OCI-LY1 (cell line): Measurements from ENCODE around the gene RAB11FIP3.

ENCODE experiments used
- H2AFZ ChIP-seq: fragments of 200-600 bp; sonication (generic), shearing (Covaris generic); 2 replicates; pipeline ENCODE4 v1.6.0; 2014; ENCODE audit warnings: antibody characterized with exemption, mild to moderate bottlenecking, low read length
- H3F3A ChIP-seq: fragments of 200-600 bp; sonication (generic), shearing (Covaris generic); 2 replicates; pipeline ENCODE4 v1.6.0; 2014; ENCODE audit warnings: mild to moderate bottlenecking, antibody characterized with exemption, low read length, moderate library complexity; ENCODE audit not compliant: insufficient read depth
- H3K27ac ChIP-seq: fragments of 200-600 bp; sonication (generic); 2 replicates; pipeline ENCODE4 v1.5.1; 2014; ENCODE audit warnings: low read length, mixed run types, mild to moderate bottlenecking, low read depth; ENCODE audit not compliant: poor library complexity, severe bottlenecking
- H3K27me3 ChIP-seq: fragments of 200-600 bp; sonication (generic); 2 replicates; pipeline ENCODE4 v1.6.0; 2014; ENCODE audit warnings: antibody characterized with exemption, mild to moderate bottlenecking, low read length, moderate library complexity; ENCODE audit not compliant: insufficient read depth
- H3K36me3 ChIP-seq: fragments of 200-600 bp; sonication (generic); 2 replicates; pipeline ENCODE4 v1.6.1; 2014; ENCODE audit warnings: mild to moderate bottlenecking, antibody characterized with exemption, low read length, moderate library complexity, mixed read lengths; ENCODE audit not compliant: insufficient read depth
- H3K4me1 ChIP-seq: fragments of 200-600 bp; sonication (generic); 2 replicates; pipeline ENCODE4 v1.5.1; 2014; ENCODE audit warnings: mild to moderate bottlenecking, low read length, moderate library complexity; ENCODE audit not compliant: insufficient read depth, severe bottlenecking
- H3K4me2 ChIP-seq: fragments of 200-600 bp; sonication (generic), shearing (Covaris generic); 2 replicates; pipeline ENCODE4 v1.6.1; 2014; ENCODE audit warnings: low read length
- H3K4me3 ChIP-seq: fragments of 200-600 bp; sonication (generic); 2 replicates; pipeline ENCODE4 v1.5.1; 2014; ENCODE audit warnings: low read length, low read depth, mild to moderate bottlenecking, mixed read lengths; ENCODE audit not compliant: poor library complexity, severe bottlenecking
- H3K79me2 ChIP-seq: fragments of 200-600 bp; shearing (Covaris generic); 2 replicates; pipeline ENCODE4 v1.6.1; 2016; ENCODE audit warnings: mixed run types, low read length, mixed read lengths; ENCODE audit not compliant: insufficient read depth
- H3K9ac ChIP-seq: fragments of 200-600 bp; sonication (generic), shearing (Covaris generic); 2 replicates; pipeline ENCODE4 v1.6.1; 2014; ENCODE audit warnings: mild to moderate bottlenecking, low read length, mixed read lengths
- H3K9me2 ChIP-seq: fragments of 200-600 bp; sonication (generic), shearing (Covaris generic); 2 replicates; pipeline ENCODE4 v1.6.1; 2014; ENCODE audit warnings: low read depth, mild to moderate bottlenecking, low read length, mixed read lengths
- H3K9me3 ChIP-seq: fragments of 200-600 bp; shearing (Covaris generic); 2 replicates; pipeline ENCODE4 v1.6.1; 2014; ENCODE audit warnings: low read length, mixed read lengths
- H4K20me1 ChIP-seq: fragments of 200-600 bp; sonication (generic), shearing (Covaris generic); 2 replicates; pipeline ENCODE4 v1.6.0; 2016; ENCODE audit warnings: mild to moderate bottlenecking, low read length; ENCODE audit not compliant: insufficient read depth
- EZH2 ChIP-seq: fragments of 200-600 bp; sonication (generic), shearing (Covaris generic); IDR thresholded peaks from 2 replicates; pipeline ENCODE4 v1.8.0; 2017; ENCODE audit warnings: borderline replicate concordance, mixed run types, mild to moderate bottlenecking, antibody characterized with exemption, low read length, moderate library complexity, mixed read lengths
- TF ChIP-seq, protein P1 (sequence below): fragments of 200-600 bp; sonication (generic), shearing (Covaris generic); IDR thresholded peaks from 2 replicates; pipeline ENCODE4 v1.5.1; 2017; ENCODE audit warnings: mild to moderate bottlenecking, antibody characterized with exemption, low read length, moderate library complexity, mixed read lengths

RAB11FIP3 gene

GRCh38 chr16:426906-427249 lies 1.4 kb downstream of the RAB11FIP3 start:
- Histone ChIP-seq H3K27me3 (peaks cover 8% of the 10 kb centered on the region), H3K9me3 (no peaks in the 10 kb centered on the region), H3F3A (no peaks in the 10 kb centered on the region), H3K79me2 (no peaks in the 10 kb centered on the region), H3K27ac (no peak overlapping the region), H3K4me2 (peak overlapping the region; percentile 89), H2AFZ (no peak overlapping the region), H3K9ac (peak overlapping the region; percentile 68), H3K4me1 (peaks cover 29% of the 10 kb centered on the region), H3K4me3 (peak overlapping the region; percentile 71), H4K20me1 (no peaks in the 10 kb centered on the region), H3K9me2 (no peaks in the 10 kb centered on the region), H3K36me3 (no peaks in the 10 kb centered on the region; the same call in 1 of the 2 replicates)
- TF ChIP-seq EZH2 = no peak
- TF ChIP-seq, protein P1, sequence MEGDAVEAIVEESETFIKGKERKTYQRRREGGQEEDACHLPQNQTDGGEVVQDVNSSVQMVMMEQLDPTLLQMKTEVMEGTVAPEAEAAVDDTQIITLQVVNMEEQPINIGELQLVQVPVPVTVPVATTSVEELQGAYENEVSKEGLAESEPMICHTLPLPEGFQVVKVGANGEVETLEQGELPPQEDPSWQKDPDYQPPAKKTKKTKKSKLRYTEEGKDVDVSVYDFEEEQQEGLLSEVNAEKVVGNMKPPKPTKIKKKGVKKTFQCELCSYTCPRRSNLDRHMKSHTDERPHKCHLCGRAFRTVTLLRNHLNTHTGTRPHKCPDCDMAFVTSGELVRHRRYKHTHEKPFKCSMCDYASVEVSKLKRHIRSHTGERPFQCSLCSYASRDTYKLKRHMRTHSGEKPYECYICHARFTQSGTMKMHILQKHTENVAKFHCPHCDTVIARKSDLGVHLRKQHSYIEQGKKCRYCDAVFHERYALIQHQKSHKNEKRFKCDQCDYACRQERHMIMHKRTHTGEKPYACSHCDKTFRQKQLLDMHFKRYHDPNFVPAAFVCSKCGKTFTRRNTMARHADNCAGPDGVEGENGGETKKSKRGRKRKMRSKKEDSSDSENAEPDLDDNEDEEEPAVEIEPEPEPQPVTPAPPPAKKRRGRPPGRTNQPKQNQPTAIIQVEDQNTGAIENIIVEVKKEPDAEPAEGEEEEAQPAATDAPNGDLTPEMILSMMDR = no peak

DNA sequence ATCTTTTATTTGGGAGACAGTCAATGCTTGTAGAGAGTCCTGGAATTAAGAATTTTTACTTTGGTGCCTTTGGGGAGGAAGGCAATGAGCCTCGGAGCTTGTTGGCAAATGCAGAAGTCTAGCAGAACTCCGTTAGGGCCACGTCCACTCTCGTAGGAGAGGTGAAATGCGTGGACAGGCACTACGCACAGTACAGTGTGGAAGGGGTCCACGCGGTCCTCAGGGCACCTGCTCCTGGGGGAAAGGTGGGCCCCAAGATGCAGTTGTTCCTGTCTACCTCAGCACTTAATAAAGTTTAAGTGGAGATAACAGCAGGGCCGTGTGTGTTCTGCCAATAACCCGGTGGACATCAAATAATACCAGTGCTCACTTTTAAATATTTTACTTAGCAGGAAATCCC lies 1.8 kb downstream of the RAB11FIP3 start:
- Histone ChIP-seq H3K27me3 (peaks cover 8% of the 10 kb centered on the region), H3K9me2 (no peaks in the 10 kb centered on the region), H3K79me2 (no peaks in the 10 kb centered on the region), H3K9ac (peak overlapping the region; percentile 68; the same call in 1 of the 2 replicates), H3F3A (no peaks in the 10 kb centered on the region), H3K36me3 (no peaks in the 10 kb centered on the region; the same call in 1 of the 2 replicates), H3K4me2 (peak overlapping the region; percentile 89), H3K4me1 (peaks cover 29% of the 10 kb centered on the region), H2AFZ (no peak overlapping the region), H3K4me3 (peak overlapping the region; percentile 71), H3K27ac (no peak overlapping the region), H3K9me3 (no peaks in the 10 kb centered on the region), H4K20me1 (no peaks in the 10 kb centered on the region)
- TF ChIP-seq, protein P1 = no peak
- TF ChIP-seq EZH2 = no peak

DNA sequence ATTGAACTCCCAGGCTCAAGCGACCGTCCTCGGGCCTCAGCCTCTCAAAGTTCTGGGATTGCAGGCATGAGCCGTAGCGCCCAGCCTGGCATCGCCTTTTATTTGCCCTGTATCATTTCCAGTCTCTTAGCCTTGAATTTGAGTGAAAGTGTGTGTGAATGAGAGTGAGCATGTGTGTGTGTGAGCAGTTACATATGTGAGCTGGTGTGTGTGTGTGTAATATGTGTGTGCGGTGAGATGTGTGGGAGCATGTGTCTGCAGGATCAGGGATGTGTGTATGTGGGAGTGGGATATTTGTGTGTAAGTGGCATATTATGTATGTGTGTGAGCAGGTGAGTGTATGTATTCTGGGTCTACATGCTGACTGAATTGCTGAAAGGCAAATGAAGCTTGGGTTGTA lies 5.5 kb downstream of the RAB11FIP3 start:
- H3K9ac ChIP-seq = no peak overlapping the region
- H3K79me2 ChIP-seq = no peaks in the 10 kb centered on the region
- H3K9me3 ChIP-seq = no peaks in the 10 kb centered on the region
- no peak overlapping the region for H3K27ac ChIP-seq
- no peak overlapping the region for H2AFZ ChIP-seq
- H3K4me2 ChIP-seq = no peak overlapping the region
- no peaks in the 10 kb centered on the region; the same call in 1 of the 2 replicates for H3K36me3 ChIP-seq
- no peak overlapping the region for H3K4me3 ChIP-seq
- H3K9me2 ChIP-seq = no peaks in the 10 kb centered on the region
- H3K4me1 ChIP-seq = peaks cover 14% of the 10 kb centered on the region
- H3F3A ChIP-seq = no peaks in the 10 kb centered on the region
- no peak for TF ChIP-seq EZH2
- TF ChIP-seq, protein P1 = no peak
- no peaks in the 10 kb centered on the region for H4K20me1 ChIP-seq
- peaks cover 8% of the 10 kb centered on the region for H3K27me3 ChIP-seq
